ENCODE data around the gene PIGK.

DNA sequence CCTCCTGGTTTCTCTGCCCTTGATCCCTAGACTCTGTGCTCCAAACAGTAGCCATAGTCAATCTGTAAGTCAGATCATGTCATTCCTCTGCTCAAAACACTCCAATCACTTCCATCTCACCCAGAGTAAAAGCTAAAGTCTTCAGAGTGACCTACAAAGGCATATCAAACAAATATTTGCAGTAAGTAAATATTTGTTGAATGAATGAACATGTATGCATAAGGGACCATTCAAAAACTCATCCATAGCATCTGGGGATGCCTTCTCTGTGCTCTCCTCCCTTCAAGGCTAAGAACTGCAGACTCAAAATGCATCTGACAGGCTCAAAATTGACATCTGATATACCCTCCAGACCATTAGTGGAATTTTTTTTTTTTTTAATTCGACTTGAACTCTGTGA, 44.5 kb upstream of the PIGK start:
- TF ChIP-seq, protein P1, sequence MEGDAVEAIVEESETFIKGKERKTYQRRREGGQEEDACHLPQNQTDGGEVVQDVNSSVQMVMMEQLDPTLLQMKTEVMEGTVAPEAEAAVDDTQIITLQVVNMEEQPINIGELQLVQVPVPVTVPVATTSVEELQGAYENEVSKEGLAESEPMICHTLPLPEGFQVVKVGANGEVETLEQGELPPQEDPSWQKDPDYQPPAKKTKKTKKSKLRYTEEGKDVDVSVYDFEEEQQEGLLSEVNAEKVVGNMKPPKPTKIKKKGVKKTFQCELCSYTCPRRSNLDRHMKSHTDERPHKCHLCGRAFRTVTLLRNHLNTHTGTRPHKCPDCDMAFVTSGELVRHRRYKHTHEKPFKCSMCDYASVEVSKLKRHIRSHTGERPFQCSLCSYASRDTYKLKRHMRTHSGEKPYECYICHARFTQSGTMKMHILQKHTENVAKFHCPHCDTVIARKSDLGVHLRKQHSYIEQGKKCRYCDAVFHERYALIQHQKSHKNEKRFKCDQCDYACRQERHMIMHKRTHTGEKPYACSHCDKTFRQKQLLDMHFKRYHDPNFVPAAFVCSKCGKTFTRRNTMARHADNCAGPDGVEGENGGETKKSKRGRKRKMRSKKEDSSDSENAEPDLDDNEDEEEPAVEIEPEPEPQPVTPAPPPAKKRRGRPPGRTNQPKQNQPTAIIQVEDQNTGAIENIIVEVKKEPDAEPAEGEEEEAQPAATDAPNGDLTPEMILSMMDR (IDR thresholded peaks at IDR 0.05 in 4 of 5, conservative IDR thresholded peaks at IDR 0.05 in 1 of 5) = no peak
- TF ChIP-seq POLR2A (IDR thresholded peaks at IDR 0.05) = no peak
